Epithelial cell of prostate (primary cell): ENCODE results near the gene FAM210A.
A peak's percentile ranks its signal among the peaks of the same experiment; 100 is the strongest.
"Not testable (repeated sequence)": the region's sequence is repeated elsewhere in the genome, so short reads cannot be mapped to it uniquely, and the experiment has no call there.

Experiments
- DNase-seq: peaks from one replicate; pipeline ENCODE4 v3.0.0-alpha.2; 2011; ENCODE audit warnings: low read depth, low spot score
- H3K27ac ChIP-seq: fragments of 450-650 bp; 2 replicates; pipeline ENCODE4 v1.5.1; 2017; ENCODE audit warnings: mild to moderate bottlenecking

FAM210A gene

GRCh38 chr18:13712400-13713131 is 13.8 kb downstream of the FAM210A start:
- no peak for DNase-seq
- H3K27ac ChIP-seq: peak overlapping the region; percentile 100

DNA sequence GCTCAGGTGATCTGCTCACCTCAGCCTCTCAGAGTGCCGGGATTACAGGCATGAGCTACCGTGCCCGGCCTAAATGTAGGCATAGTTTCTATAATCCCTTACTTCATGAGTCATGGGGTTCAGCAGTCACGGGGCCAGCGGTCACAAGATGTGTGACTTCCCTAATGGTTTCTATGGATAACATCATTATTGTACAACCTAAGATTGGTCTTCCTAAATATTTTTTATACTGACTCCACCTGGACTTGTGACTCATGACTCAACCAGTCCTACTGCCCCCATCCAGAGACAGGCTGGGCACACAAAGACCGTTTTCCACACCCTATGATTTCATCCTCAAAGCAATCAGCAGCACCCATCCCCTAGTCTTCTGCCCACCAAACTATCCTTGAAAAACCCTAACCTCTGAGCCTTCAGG is 15.9 kb downstream of the FAM210A start:
- peak; percentile 98 for DNase-seq
- peak overlapping the region; percentile 100 for H3K27ac ChIP-seq

DNA sequence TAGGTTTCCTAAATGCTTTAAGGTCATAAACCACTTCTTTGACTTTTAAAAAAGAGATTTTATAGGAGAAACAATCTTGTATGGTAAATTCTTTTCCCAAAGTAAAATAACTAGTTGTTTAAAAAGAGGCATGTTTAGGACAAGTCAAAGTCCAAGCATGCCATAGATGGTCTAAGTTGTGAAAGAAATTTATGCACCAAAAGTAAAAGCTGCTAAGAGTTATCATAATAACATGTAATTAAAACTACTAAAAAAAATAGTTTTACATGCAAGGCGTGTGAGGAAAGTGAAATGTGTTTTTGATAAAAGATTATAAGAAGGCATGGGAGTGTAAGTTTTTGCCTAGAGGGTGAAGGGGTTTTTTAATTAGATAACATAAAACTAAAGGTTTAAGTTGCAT is 22.5 kb downstream of the FAM210A start:
- H3K27ac ChIP-seq: no peak overlapping the region
- no peak for DNase-seq

DNA sequence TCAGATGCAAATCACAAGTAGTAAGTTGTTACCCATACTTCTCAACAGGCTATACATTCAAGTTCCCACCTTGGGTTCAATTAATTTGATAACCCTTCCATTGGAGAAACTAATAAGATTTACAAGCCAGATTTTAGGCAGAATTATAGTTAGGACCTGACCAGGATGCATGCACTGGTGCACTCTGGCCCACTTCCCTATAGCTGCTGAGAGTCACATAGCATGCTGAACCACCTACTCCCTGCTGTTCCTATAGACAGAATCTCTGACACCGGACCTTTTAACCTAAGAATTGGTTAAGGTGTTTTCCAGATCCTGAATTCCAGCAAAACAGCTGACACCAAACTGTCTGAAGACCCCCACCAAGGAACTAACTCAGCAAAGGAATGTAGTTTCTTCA is 26.2 kb downstream of the FAM210A start:
- DNase-seq: no peak
- H3K27ac ChIP-seq: no peak overlapping the region

DNA sequence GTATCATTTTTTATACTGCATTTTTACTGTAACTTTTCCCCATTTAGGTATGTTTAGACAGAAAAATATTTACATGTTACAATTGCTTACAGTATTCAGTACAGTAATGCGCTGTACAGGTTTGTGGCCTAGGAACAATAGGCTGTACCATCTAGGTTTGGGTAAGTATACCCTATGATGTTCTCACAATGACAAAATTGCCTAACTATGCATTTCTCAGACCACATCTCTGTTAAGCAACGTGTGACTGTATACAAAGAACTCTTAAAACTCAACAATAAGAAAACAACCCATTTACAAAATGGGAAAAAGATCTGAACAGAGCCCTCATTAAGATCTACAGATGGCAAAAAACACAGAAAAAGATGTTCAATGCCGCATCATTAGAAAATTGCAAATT is 29.4 kb downstream of the FAM210A start:
- DNase-seq: no peak
- peak overlapping the region; percentile 21 for H3K27ac ChIP-seq

- H3K27ac ChIP-seq, DNase-seq: not testable (repeated sequence)
Observed at GRCh38 chr18:13695337-13695736, 31.0 kb downstream of the FAM210A start.

GRCh38 chr18:13690060-13690459 is 36.3 kb downstream of the FAM210A start:
- not testable (repeated sequence) for DNase-seq, H3K27ac ChIP-seq

DNA sequence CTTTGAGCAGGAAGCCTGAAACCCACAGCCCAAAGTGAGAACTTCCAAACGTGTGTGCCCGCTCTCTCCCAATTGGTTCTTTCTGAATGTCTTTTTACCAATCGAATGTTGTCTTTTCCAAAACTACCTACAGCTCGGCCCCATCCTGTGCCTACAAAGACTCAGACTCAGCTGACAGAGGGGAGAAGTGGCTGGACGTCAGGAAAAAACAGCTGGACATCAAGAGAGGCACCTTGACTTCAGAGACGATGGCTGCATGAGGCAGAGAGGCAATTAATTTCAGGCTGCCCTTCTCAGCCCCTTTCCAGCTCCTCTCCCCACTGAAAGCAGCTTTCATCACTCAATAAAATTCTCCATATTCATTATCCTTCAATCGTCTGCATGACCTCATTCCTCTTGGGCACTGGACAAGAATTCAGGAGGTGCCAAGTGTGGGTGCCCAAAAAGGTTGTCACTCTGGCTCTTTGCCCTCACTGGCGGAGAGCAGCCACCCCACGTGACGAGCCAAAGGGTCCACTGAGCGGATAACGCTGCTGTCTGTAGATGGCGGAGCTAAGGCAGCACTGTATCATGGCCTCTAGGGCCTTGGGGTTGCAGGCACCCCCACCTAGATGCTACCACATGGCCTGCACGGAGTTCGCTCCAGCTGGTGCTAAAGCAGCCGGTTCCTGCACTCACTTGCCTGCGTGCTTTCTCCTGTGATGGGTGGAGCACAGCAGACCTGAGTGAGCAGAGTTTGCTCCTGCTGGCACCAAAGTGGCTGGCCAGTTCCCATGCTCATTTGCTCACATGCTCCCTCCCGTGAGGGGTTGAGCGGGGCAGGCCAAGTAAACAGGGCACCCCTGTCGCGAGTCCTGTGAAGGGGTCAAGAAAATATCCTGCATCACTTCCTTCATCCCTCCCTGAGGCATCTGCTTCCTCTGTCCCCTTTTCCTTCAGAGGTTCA is 37.9 kb downstream of the FAM210A start:
- DNase-seq: no peak
- no peak overlapping the region for H3K27ac ChIP-seq

DNA sequence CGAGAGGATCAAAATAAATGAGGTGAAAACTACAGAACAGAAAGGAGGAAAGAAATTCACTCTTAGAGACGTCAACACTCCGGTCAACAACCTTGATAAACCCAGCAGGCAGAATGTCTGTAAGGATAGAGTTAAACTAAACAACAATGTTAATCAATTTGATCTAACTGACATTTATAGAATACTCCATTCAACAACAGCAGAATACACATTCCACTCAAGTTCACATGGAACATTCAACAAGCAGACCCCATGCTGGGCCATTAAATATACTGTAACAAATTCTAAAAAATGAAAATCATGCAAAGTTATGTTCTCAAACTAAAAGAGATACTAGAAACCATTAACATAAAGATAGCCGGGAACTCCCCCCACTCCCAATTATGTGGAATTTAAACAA is 41.8 kb downstream of the FAM210A start:
- no peak overlapping the region for H3K27ac ChIP-seq
- no peak for DNase-seq

GRCh38 chr18:13681701-13682100 is 44.7 kb downstream of the FAM210A start:
- no peak overlapping the region for H3K27ac ChIP-seq
- no peak for DNase-seq

DNA sequence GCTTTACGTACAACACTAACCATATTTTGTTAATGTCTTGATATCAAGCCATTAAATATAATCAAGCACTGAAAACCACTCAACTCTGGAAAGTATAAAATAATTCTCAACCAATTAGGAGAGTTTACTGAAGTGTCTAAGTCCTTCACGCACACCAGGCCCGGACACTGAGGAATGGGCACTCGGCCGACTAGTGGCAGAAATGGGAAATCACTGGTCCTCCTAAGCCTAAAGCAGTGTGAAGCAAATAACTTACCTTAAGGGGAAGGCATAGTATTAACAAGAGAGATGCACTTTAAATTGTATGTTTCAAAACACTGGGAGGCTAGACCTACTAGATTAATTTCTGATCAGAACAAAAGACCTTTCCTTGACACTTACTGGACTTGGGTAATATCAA is 45.7 kb downstream of the FAM210A start:
- no peak for DNase-seq
- H3K27ac ChIP-seq: no peak overlapping the region

- not testable (repeated sequence) for DNase-seq, H3K27ac ChIP-seq
Observed at GRCh38 chr18:13677350-13677749, 49.0 kb downstream of the FAM210A start.

GRCh38 chr18:13676471-13676870 is 49.9 kb downstream of the FAM210A start:
- DNase-seq: no peak
- peak overlapping the region; percentile 18 for H3K27ac ChIP-seq

DNA sequence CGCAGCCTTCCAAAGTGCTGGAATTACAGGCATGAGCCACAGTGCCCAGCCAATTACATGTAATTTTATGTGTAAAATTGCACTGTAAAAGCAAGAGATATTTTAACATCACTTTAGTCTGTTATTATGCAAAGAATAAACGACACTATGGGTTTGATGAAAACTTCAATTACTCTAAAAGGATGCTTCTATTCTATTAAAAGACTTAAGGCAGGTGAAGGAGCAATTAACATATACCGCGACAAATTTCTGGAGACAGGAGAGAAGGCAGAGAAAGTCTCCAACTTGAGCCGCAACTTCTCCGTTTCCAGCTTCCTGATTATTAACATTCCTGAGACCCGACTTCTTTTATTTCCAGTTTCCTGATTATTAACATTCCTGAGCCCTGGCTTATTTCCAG is 53.7 kb downstream of the FAM210A start:
- DNase-seq: no peak
- H3K27ac ChIP-seq: no peak overlapping the region

- H3K27ac ChIP-seq: no peak overlapping the region
- no peak for DNase-seq
Observed at GRCh38 chr18:13661779-13662256, 64.5 kb downstream of the FAM210A start.

GRCh38 chr18:13661051-13661778 is 65.1 kb downstream of the FAM210A start:
- H3K27ac ChIP-seq: no peak overlapping the region
- no peak for DNase-seq

- H3K27ac ChIP-seq: no peak overlapping the region
- no peak for DNase-seq
Observed at GRCh38 chr18:13660510-13660909, 65.8 kb downstream of the FAM210A start.

DNA sequence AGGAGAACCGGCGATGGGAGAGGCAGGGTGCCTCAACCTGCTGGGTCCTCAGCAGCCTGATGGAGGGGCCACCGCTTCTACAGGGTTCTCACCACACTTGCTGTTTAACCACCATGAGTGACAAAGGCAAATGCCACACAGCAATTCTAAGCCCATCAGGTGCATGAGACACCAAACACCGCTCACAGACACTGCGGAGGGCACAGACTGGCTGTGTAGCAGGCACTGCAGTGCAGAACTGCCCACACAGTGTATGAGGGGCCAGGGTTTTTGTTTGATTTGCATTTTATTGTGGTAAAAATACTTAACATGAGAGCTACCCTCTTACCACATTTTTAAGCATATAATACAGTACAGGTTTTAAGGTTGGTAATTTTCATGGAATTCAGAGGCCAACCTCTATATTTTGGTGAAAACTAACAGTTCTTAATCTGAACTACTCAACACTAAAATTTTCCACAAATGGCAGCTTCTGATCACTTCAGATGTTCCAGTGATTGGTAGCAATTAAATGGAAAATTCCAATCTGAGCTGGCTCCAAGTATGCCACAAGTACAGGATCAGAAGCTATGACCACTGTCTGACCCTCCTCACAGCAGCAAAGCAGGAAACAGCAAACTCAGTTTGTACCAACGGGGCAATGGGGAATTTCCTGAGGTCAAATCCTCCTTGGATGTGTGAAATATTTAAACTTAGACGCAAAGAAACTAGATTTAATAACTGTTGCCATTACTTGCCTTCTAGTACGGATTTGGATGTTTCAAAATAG is 67.7 kb downstream of the FAM210A start:
- no peak for DNase-seq
- no peak overlapping the region for H3K27ac ChIP-seq

DNA sequence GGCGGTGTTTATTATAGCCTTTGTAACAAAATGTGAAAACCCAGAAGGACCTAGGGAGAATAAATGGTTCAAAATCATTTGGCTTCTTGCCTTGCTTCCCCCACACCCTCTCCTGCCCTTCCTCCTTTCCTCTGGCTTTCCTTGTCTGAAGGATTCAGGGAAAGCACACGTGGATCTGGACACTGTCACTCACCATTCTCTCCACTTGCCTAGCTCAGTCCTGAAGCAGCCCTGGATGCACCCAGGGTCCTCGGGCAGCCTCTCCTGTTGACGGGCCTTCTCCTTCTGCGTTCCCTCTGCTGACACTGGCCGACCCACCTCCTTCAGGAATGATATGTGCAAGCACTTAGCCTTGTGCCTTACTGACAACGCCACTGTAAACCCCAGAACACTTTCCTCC is 68.4 kb downstream of the FAM210A start:
- no peak overlapping the region for H3K27ac ChIP-seq
- no peak for DNase-seq
